T1000 (cell line): Measurements from ENCODE around the gene A2M.

ENCODE experiments used
- DNase-seq: peaks from one replicate; lab custom pipeline; 2025; ENCODE audit warnings: mixed read lengths; lab: John Stamatoyannopoulos, UW

A2M gene

GRCh38 chr12:9039397-9039977 lies 76.2 kb downstream of the A2M start:
- DNase-seq, result no peak

- no peak for DNase-seq
These were observed 78.3 kb downstream of the A2M start for GRCh38 chr12:9037431-9037830.

DNA sequence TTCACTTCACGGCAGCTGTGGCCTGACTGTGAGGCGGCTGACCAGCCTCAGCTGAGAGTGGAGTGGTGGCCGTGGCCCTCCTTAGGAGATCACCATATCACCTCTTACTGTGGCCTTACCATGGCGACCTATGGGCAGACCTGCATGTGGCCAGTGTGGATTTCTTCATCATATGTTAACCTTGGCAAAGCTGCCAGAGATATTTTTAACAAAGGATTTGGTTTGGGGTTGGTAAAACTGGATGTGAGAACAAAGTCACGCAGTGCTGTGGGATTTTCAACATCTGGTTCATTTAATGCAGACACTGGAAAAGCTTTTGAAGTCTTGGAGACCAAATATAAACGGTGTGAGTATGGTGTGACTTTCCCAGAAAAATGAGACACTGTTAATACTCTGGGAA lies 79.5 kb downstream of the A2M start:
- DNase-seq, result no peak

DNA sequence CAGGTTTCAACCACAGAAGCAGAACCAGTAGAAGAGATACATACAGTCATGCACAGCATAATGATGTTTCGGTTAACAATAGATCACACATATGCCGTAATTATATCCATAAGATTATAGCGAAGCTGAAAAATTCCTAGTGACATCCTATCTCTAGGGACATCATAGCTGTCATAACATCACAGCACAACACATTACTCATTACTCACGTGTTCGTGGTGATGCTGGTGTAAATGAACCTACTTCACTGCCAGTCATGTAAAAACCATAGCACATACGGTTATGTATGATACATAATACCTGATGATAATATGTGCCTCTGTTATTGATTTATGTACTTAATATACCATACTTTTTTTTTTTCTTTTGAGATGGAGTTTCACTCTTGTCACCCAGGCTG lies 81.6 kb downstream of the A2M start:
- no peak for DNase-seq

DNA sequence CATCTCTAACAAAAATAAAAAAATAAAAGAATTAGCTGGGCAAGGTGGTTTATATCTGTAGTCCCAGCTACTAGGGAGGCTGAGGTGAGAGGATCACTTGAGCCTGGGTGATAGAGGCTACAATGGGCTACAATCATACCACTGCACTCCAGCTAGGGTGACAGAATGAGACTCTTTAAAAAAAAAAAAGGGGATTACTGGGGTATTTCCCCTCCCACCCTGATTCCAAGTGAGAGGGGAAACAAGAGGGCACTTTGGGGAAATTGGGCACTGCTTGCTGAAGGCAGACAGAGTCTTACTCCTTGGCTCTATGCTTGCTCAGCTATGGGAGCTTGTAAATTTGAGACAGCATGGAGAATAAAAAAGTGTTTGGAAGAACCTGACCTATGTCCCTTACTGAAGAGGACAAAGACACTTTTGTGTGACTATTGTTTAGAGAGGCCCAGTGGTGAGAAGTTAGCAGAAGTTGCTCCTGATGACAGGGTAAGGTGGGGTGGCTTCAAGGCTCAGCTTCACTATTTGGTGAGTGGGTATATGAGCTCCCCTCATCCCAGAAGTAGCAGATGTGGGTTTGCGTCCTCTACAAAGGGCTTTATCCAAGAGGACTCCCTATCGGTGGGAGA lies 82.3 kb downstream of the A2M start:
- no peak for DNase-seq

GRCh38 chr12:9032202-9032964 lies 83.3 kb downstream of the A2M start:
- no peak for DNase-seq

DNA sequence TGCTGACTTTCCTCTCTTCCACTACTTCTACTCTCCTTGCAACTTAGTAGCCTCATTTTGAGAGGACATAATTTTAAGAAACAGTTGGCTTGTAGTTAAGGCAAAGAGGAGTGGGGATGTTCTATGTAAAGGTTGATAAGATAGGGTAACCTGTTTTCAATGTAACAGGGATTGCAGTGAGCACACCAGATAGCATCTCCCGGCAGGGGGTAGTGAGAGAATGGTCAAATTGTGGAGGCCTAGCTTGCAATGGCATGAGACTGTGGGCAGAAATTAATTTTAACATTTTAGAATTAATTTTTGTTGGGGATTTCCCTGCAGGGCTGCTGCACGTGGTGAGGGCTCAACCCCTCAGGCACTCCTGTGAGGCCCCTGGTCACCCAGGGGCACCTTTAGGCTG lies 84.9 kb downstream of the A2M start:
- DNase-seq, result no peak

- no peak for DNase-seq
These were observed 88.3 kb downstream of the A2M start for GRCh38 chr12:9027161-9028059.

GRCh38 chr12:9024512-9024911 lies 91.2 kb downstream of the A2M start:
- DNase-seq, result no peak

DNA sequence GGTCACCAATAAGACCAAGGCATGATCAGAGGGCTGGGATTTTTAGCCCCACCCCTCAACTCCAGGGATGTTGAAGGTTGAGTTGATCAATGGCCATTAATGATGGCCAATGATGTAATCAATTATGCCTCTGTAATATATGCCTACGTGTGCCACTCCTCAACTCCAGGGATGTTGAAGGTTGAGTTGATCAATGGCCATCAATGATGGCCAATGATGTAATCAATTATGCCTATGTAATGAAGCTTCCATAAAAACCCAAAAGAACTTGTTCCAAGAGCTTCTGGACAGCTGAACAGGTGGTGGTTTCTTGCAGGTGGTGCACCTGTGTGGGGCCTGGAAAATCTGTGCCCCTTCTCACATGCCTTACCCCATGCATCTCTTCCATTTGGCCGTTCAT lies 93.1 kb downstream of the A2M start:
- DNase-seq, result no peak
